Measurements from ENCODE around the gene PWWP2B.

The PWWP2B gene

GRCh38 chr10:132393695-132394181 is 3.3 kb upstream of the PWWP2B start:
- DNase-seq, result no peak

DNA sequence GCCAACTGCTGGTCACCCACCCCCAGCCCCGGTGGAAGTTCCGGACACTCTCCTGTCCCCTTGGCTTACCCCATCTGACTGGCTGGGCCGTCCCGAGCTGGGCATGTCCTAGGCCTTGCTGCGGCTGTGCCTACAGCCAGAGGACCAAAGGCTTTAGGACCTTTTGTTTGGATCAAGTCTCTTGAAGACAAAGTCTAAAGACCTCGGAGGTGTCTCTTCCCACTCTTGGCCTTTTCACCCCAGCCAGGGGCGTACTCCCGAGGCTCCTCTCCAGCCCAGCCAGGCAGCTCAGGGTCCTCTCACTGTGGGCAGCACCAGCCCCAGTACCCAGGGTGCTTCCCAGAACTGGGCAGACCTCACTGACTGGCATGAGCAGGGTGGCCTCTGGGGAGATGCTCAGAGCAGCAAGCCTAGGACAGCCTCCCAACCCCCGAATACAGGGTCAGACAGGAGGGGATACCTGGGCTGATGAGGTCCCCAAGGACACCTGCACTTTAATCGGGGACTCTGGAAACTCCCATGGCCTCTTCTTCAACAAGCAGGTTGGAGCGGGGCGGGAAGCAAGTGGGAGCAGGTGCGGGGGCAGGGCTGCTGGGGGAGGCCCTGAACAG is 2.7 kb upstream of the PWWP2B start:
- DNase-seq, result no peak

- DNase-seq, result no peak
These were observed 1.9 kb upstream of the PWWP2B start for GRCh38 chr10:132394936-132395703.

GRCh38 chr10:132395704-132396493 is 1.1 kb upstream of the PWWP2B start:
- peak in 5 of 51 donors; percentile 41 to 56 (median 52) for DNase-seq

- DNase-seq, result peak in 11 of 51 donors; percentile 28 to 65 (median 39)
These were observed 435 bp upstream of the PWWP2B start for GRCh38 chr10:132396494-132397035.

DNA sequence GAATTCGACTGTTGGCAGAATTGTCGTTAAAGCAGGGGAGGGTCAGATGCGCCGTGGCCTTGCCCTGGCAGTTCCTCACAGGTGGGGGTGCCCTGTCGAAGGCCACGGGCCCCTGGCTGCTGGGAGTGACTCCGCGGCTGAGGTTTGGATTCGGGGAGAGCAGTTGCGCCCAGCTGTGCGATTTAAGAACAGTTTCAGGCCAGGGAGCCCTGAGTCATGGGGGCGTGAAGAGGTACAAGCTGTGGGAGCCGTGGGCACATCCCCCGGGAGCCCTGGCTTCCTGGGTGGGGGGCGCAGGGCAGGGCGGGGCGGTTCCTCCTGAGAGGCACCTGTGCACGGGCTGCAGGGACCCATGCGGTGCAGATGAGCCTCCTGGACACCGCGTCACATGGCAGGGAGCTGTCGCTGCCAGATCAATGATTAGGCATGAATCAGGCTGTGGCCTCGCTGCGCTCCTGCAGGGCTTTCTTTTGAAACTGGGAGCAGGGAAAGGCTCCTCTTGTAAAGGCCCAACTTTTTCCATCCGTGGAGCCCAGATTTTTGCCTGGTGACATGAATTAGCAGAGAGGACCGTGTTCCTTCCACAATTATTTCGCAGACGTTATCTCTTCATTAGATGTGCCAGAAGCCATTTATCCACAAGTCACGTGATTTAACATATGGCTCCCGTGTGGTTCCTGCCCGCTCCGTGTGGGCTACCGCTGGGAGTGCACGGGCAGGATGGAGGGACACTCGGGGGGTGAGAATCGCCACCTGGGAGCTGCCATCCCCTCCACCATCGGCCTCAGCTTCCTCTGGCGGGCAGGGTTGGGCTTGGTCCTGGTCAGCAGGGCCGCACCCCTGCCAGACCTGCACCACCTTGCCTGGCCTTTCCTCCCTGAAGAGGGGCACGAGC is 918 bp downstream of the PWWP2B start:
- peak in 5 of 51 donors; percentile 30 to 63 (median 44) for DNase-seq

- DNase-seq, result no peak
These were observed 1.6 kb downstream of the PWWP2B start for GRCh38 chr10:132398566-132398991.

DNA sequence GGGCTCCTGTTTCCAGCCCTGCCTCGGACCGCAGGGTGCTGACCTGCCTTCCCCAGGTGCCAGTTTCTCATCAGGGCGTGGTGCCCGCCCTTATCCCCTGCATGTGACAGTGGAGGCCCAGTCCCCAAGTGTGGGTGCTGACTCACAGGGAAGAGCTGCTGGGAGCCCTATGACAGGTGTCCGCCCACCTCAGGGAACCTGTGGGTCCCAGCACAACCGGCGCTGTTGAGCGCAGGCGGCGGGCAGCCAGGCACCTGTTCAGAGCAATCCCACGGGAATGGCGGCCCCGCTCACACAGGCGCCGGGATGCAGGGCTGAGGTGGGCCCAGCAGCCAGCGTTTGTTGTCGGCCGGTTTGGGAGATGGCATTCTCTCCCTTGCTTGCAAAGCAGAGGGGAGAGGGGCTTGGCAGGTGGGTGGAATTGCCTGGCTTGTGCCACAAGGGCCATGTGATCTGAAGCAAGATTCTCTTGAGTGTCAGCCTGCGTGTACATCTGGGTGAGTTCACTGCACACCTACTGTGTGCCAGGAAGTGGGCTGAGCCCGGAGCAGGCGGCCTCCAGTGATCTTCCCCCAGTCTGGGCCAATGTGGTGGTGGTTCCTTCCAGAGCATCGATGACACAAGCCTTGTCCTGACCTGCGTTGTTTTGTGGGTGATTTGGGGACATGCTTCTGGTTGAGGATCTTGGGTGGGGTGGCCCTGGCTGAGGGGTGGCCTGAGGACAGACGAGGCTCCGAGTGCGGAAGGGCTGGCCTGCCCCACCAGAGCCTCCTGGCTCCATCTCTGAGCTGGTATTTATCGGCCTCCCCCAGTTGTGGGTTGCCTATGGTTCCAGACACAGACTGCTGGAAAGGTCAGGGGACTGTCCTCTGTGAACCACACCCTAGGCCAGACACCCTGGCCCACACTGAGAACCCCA is 2.4 kb downstream of the PWWP2B start:
- DNase-seq, result peak in 2 of 51 donors; percentile 33 to 52

DNA sequence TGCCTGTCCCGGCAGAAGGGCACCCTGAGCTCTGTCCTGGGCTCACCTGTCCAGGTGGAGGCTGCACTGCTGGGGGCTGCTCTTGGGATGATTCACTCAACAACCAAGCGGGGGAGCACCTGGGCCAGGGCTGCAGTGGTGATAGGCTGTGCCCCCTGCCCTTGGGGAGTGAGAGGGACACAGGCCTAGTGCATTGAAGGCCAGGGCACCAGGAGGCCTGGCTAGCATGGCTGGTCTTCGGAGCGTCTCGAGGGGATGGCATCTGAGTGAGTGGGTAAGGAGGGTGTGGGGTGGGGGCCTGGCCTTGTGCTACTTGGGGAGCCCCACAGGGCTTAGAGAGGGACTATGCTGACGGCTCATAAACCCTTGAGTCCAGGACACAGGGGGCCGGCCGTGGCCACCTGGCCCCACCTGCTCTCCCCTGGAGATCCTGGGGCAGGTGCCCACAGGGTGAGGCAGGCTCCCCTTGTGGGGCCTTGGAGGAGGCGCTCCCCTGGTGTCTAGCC is 3.1 kb downstream of the PWWP2B start:
- DNase-seq, result no peak

DNA sequence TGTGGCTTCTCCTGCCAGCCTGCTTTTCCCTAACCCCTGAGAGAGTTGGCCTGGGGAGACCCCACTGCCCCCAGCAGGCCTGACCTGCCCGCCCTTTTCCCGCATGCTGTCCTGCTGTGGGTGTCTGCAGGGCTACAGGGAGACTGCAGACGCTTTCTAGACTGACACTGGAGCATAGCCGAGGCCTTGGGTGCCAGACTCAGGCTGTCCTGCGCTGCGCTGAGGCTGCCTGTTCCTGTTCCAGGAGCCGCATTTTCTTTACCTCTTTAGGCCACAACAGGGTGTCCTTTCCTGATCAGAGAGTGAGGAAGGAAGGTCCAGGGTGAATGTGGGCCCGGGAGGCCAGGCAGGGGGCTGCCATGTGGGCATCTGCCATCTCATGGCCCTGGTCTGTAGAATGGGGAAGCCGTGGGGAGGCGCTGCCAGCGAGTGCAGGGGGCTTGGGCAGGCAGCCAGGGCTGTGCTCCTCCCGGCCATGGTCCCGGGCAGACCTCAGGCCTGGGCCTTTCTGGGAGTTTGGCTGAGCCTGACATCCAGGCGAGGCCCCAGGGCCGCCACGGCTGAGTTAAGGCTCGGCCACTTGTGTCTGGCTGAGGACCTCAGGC is 3.6 kb downstream of the PWWP2B start:
- no peak for DNase-seq

DNA sequence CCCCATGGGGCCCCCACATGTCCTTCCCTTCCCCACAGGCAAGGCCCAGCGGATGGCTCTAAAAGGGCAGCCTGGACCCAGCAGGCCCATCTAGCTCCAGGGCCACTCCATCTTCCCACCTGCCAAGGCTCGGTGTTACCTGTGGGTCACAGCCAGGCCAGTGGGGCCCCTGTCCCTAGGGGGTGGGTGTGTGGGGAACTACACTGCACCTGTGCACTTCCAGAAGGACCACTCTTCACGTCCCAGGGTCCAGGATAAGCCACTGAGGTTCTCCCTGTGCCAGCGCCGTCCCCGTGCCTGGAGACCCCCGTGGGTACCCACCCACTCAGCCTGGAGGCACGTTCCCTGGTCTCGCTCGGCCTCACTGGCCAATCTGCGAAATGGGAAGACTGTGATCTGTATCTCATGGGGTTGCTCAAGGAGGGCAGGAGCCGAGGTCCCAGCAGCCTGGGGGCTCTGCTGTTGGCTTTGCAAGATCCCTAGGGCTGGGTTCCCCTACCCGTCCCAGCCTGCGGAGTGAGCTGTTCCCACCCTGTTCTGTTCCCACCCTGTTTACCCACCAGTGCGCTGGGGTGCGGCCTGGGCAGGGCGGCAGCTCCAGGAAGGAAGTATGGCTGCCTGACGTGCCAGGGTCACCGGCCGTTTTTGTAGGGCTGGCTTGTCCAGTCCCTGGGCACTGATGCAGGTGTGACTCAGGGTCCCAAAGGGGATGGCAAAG is 4.6 kb downstream of the PWWP2B start:
- no peak for DNase-seq

DNA sequence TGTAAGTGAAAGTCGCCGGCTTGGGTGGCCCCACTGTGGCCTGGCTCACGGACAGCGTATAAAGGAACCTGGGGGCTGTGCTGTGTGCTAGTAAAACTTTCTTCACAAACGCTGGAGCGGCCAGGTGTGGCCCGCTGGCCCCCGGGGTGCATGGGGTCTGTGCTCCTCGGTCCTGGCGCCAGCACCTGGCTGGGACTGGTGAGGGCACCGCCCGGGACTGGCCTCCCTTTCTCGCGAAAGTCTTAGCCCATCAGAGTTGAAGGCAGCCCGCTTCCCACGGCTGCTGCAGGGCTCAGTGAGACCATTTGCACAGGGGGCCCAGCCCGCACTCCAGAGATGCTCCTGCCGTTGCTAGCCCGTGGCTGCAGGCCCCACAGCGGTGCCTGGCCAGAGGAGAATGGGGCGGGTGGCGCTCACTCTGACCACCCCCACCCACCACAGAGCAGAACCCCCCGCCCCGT is 5.8 kb downstream of the PWWP2B start:
- DNase-seq, result no peak

DNA sequence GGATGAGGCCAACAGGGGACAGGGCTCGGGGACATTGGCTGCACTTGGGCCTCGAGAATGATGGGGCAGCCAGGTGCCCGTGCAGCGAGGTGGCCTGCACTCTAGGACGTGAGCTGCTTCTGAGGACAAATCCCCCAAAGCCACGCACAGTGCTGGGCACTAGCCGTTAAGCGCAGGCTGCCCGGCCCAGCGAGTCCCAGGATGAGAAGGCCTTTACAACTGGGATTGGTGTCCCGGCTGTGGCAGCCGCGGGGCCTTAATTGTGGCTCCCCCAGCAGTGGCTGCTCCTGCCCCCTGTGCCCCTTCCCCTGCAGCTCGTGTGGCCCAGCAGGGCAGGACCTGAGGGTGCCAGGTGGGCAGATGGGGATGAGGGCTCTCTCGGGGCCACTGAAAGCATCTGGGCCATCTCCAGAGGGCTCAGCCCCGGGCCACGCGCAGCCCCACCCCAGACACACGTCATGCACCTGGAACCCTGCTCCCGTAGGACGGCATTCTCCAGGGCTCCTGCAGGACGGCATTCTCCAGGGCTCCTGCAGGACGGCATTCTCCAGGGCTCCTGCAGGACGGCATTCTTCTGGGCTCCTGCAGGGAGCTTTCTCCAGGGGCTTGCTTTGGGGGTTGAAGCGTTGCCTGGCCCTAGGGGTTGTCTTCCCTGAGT is 6.6 kb downstream of the PWWP2B start:
- DNase-seq, result no peak

DNA sequence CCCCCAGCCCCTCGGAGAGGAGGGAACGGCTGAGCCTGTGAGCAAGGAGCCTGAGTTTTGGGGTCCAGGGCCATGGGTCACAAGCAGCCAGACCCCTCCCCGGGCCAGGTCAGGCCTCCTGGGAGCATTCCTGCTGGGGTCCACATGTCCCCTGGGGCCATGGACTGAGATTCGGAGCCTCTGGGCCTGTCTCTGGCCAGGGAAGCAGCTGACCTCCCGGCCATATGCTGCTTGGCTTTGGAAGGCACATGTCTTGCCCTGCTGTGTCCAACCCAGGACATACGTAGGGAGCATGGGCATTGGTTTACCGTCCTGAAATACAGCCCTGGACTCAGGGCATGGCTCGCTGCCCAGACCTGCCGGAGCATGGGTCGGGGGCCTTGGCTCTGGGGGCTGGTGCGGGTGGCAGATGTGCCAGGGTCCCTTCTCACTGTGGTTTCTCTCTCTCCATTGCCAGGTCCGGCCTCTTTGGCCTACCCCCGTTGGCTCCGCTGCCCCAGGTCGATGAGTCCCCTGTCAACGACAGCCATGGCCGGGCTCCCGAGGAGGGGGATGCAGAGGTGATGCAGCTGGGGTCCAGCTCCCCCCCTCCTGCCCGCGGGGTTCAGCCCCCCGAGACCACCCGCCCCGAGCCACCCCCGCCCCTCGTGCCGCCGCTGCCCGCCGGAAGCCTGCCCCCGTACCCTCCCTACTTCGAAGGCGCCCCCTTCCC is 7.3 kb downstream of the PWWP2B start:
- DNase-seq, result no peak

GRCh38 chr10:132404911-132405462 is 8.0 kb downstream of the PWWP2B start:
- DNase-seq, result no peak

GRCh38 chr10:132405463-132405991 is 8.5 kb downstream of the PWWP2B start:
- DNase-seq, result no peak
